SU-DHL-6 (cell line): ENCODE results near the gene RELCH.

Source experiments
- H2AFZ ChIP-seq: fragments of 200-600 bp; sonication (generic); 2 replicates; pipeline ENCODE4 v1.6.1; 2014; ENCODE audit warnings: low read depth, mild to moderate bottlenecking, moderate library complexity, mixed read lengths, antibody characterized with exemption, low read length; ENCODE audit not compliant: severe bottlenecking
- H3F3A ChIP-seq: fragments of 200-600 bp; shearing (Covaris generic); 2 replicates; pipeline ENCODE4 v1.6.0; 2016; ENCODE audit warnings: antibody characterized with exemption, mild to moderate bottlenecking; ENCODE audit not compliant: insufficient read depth
- H3K27ac ChIP-seq: fragments of 200-600 bp; sonication (generic); 2 replicates; pipeline ENCODE4 v1.5.1; 2016; ENCODE audit warnings: low read depth, mild to moderate bottlenecking, low read length, moderate library complexity, mixed read lengths
- H3K27me3 ChIP-seq: fragments of 200-600 bp; sonication (generic), shearing (Covaris generic); 2 replicates; pipeline ENCODE4 v1.6.0; 2014; ENCODE audit warnings: mild to moderate bottlenecking, low read length
- H3K36me3 ChIP-seq: fragments of 200-600 bp; sonication (generic); 2 replicates; pipeline ENCODE4 v1.6.1; 2014; ENCODE audit warnings: mild to moderate bottlenecking, low read length, mixed read lengths
- H3K4me2 ChIP-seq: fragments of 300-600, 200-600 bp; shearing (Covaris generic), sonication (generic); 2 replicates; pipeline ENCODE4 v1.6.0; 2014; ENCODE audit warnings: low read length, low read depth, mild to moderate bottlenecking; ENCODE audit not compliant: poor library complexity, severe bottlenecking
- H3K4me3 ChIP-seq: fragments of 200-600 bp; sonication (generic); 2 replicates; pipeline ENCODE4 v1.5.1; 2014; ENCODE audit warnings: antibody characterized with exemption, low read length, mild to moderate bottlenecking, mixed read lengths; ENCODE audit not compliant: insufficient read depth, poor library complexity, severe bottlenecking
- H3K79me2 ChIP-seq: fragments of 200-600 bp; sonication (generic); 2 replicates; pipeline ENCODE4 v1.6.1; 2014; ENCODE audit warnings: mild to moderate bottlenecking, low read length, moderate library complexity; ENCODE audit not compliant: insufficient read depth
- H3K9ac ChIP-seq: fragments of 200-600 bp; sonication (generic); 2 replicates; pipeline ENCODE4 v1.7.0; 2014; ENCODE audit warnings: mild to moderate bottlenecking, low read length
- H3K9me2 ChIP-seq: fragments of 200-600 bp; sonication (generic); replicated peaks from 2 replicates; pipeline ENCODE4 v1.6.1; 2014; ENCODE audit warnings: low read length; ENCODE audit not compliant: insufficient read depth
- H3K9me3 ChIP-seq: fragments of 200-600 bp; sonication (generic); 2 replicates; pipeline ENCODE4 v1.6.1; 2014; ENCODE audit warnings: low read length, mixed read lengths; ENCODE audit not compliant: insufficient read depth
- H4K20me1 ChIP-seq: fragments of 200-600 bp; sonication (generic); 2 replicates; pipeline ENCODE4 v1.6.1; 2014; ENCODE audit warnings: low read depth, mild to moderate bottlenecking, antibody characterized with exemption, low read length, moderate library complexity, mixed read lengths
- EZH2phosphoT487 ChIP-seq: fragments of 200-600 bp; sonication (generic), shearing (Covaris generic); conservative IDR thresholded peaks from 2 replicates; pipeline ENCODE4 v1.6.1; 2018; ENCODE audit warnings: mild to moderate bottlenecking, antibody characterized with exemption, low read length, moderate library complexity, mixed read lengths
- TF ChIP-seq, protein P1 (sequence below): fragments of 200-600 bp; sonication (generic); IDR thresholded peaks from one replicate; pipeline ENCODE4 v1.5.1; 2017; ENCODE audit warnings: antibody characterized with exemption, mild to moderate bottlenecking, low read length, moderate library complexity; ENCODE audit not compliant: insufficient read depth, poor library complexity, severe bottlenecking

Gene RELCH

DNA sequence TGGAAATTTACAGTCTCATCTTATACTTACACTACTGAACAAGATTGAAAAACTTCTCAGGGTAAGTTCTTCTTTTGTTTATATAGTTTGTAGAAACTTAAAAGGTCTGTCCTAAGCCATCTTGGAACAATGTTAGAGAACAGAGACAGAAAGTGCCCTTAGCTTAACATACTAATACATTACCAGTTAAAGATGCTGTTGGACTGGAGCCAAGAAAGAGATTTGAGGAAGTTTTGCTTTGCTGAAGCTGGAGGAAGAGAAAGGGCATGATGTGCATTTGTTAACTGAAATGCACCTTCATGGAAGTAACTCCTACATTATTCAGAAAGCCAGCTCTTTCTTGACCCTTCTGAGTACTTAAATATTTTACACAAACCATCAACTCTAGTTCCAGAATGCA, 71.6 kb downstream of the RELCH start:
- H3K36me3 ChIP-seq = peaks cover 76% of the 10 kb centered on the region
- no peak for TF ChIP-seq EZH2phosphoT487
- TF ChIP-seq, protein P1, sequence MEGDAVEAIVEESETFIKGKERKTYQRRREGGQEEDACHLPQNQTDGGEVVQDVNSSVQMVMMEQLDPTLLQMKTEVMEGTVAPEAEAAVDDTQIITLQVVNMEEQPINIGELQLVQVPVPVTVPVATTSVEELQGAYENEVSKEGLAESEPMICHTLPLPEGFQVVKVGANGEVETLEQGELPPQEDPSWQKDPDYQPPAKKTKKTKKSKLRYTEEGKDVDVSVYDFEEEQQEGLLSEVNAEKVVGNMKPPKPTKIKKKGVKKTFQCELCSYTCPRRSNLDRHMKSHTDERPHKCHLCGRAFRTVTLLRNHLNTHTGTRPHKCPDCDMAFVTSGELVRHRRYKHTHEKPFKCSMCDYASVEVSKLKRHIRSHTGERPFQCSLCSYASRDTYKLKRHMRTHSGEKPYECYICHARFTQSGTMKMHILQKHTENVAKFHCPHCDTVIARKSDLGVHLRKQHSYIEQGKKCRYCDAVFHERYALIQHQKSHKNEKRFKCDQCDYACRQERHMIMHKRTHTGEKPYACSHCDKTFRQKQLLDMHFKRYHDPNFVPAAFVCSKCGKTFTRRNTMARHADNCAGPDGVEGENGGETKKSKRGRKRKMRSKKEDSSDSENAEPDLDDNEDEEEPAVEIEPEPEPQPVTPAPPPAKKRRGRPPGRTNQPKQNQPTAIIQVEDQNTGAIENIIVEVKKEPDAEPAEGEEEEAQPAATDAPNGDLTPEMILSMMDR = no peak

DNA sequence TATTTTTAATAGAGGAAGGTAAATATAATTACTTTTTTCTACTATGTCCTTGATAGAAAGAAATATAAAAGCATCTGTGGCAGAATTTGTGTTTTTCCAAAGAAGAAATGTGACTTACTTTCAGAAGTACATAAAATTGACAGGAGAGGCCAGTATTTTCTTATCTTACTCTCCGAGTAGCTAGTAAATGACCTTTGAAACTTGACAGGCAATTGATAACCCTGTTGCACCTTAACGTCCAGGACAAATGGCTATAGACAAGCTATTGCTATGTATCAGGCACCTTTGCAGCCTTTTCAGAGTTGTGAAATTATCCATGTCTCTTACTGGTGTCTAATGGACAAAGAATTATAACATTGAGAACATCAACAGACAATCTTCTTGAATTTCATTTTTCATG, 75.0 kb downstream of the RELCH start:
- Histone ChIP-seq H3K4me2 (no peak overlapping the region), H3K27me3 (no peaks in the 10 kb centered on the region), H2AFZ (no peak overlapping the region), H3K36me3 (peaks cover 86% of the 10 kb centered on the region), H3K9me3 (no peaks in the 10 kb centered on the region), H3K27ac (no peak overlapping the region), H4K20me1 (no peaks in the 10 kb centered on the region; the same call in 1 of the 2 replicates), H3K9ac (no peak overlapping the region), H3K9me2 (no peaks in the 10 kb centered on the region), H3K4me3 (no peak overlapping the region), H3K79me2 (no peaks in the 10 kb centered on the region), H3F3A (peaks cover 5% of the 10 kb centered on the region; the same call in 1 of the 2 replicates)
- no peak for TF ChIP-seq EZH2phosphoT487
- TF ChIP-seq, protein P1 = no peak

More for the DNA sequence above, 71.6 kb downstream of the RELCH start:
- no peaks in the 10 kb centered on the region for H3K27me3 ChIP-seq
- no peaks in the 10 kb centered on the region for H3K9me2 ChIP-seq
- H3K4me3 ChIP-seq = no peak overlapping the region
- no peak overlapping the region for H3K27ac ChIP-seq
- H3F3A ChIP-seq = no peaks in the 10 kb centered on the region
- H3K79me2 ChIP-seq = no peaks in the 10 kb centered on the region
- H3K9ac ChIP-seq = no peak overlapping the region
- H3K9me3 ChIP-seq = no peaks in the 10 kb centered on the region
- H4K20me1 ChIP-seq = no peaks in the 10 kb centered on the region
- no peak overlapping the region for H2AFZ ChIP-seq
- H3K4me2 ChIP-seq = no peak overlapping the region

DNA sequence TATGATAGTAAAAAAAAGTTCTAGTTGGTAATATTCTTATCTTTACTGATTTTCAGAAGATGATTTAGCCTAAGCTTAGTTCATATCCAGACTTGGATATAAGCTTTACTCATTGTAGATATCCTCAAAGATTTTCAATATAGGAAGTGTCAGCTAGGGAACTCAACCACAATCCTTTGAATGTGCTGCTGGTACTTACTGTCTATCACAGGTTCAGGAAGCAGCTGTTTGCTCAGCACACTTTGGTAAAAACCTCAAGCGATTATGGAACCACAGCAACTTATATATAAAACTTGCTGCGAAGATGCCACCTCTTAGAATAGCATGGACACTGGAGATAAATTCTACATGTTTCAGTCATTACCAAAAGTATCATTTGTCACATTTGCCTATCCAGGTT, 77.9 kb downstream of the RELCH start:
- no peaks in the 10 kb centered on the region for H3K27me3 ChIP-seq
- H3K36me3 ChIP-seq = peaks cover 80% of the 10 kb centered on the region
- no peak overlapping the region for H3K9ac ChIP-seq
- no peaks in the 10 kb centered on the region for H3K9me2 ChIP-seq
- H3K4me2 ChIP-seq = no peak overlapping the region
- H3K9me3 ChIP-seq = no peaks in the 10 kb centered on the region
- H2AFZ ChIP-seq = no peak overlapping the region
- TF ChIP-seq, protein P1 = no peak
- no peak for TF ChIP-seq EZH2phosphoT487
- H4K20me1 ChIP-seq = no peaks in the 10 kb centered on the region; the same call in 1 of the 2 replicates
- no peak overlapping the region for H3K27ac ChIP-seq
- peaks cover 10% of the 10 kb centered on the region; the same call in 1 of the 2 replicates for H3F3A ChIP-seq
- no peak overlapping the region for H3K4me3 ChIP-seq
- H3K79me2 ChIP-seq = no peaks in the 10 kb centered on the region
